HepG2 (cell line): ENCODE results near the gene MLANA. TPM values are rescaled to one million over a fixed set of nuclear protein-coding genes. Genes with fewer than 3 reads are reported as not detected.
A peak's percentile ranks its signal among the peaks of the same experiment; 100 is the strongest.

Experiments used
- ATAD3A ChIP-seq: sonication (generic); formaldehyde crosslinking; IDR thresholded peaks from 2 replicates; pipeline ENCODE4 v1.4.0; 2020; ENCODE audit warnings: missing genetic modification reagents
- CC2D1A ChIP-seq: sonication (generic); formaldehyde crosslinking; IDR thresholded peaks from 2 replicates; pipeline ENCODE4 v1.8.1; 2023; ENCODE audit warnings: mild to moderate bottlenecking, missing genetic modification reagents
- NR3C1 ChIP-seq: sonication (generic); formaldehyde crosslinking; IDR thresholded peaks from 2 replicates; pipeline ENCODE4 v1.4.0; 2020; ENCODE audit warnings: missing genetic modification reagents
- PAF1 ChIP-seq: IDR thresholded peaks from 2 replicates; pipeline ENCODE4 v1.6.1; 2016; ENCODE audit warnings: missing genetic modification reagents, missing compliant biosample characterization
- SETDB1 ChIP-seq: sonication (generic); formaldehyde crosslinking; IDR thresholded peaks from 2 replicates; pipeline ENCODE4 v1.5.1; 2020; ENCODE audit warnings: missing genetic modification reagents, mild to moderate bottlenecking, borderline replicate concordance
- ZNF12 ChIP-seq: sonication (generic); formaldehyde crosslinking; IDR thresholded peaks from 2 replicates; pipeline ENCODE4 v1.5.0; 2020; ENCODE audit warnings: missing genetic modification reagents
- ZNF350 ChIP-seq: sonication (generic); formaldehyde crosslinking; IDR thresholded peaks from 2 replicates; pipeline ENCODE4 v1.4.0; 2020; ENCODE audit warnings: mild to moderate bottlenecking, low read depth, missing genetic modification reagents, borderline replicate concordance
- ZNF562 ChIP-seq: sonication (generic); formaldehyde crosslinking; IDR thresholded peaks from 2 replicates; pipeline ENCODE4 v1.8.0; 2022; ENCODE audit warnings: missing genetic modification reagents, borderline replicate concordance
- ZNF609 ChIP-seq: sonication (generic); formaldehyde crosslinking; IDR thresholded peaks from 2 replicates; pipeline ENCODE4 v1.4.0; 2020; ENCODE audit warnings: mild to moderate bottlenecking, missing genetic modification reagents, borderline replicate concordance
- ZNF670 ChIP-seq: sonication (generic); formaldehyde crosslinking; IDR thresholded peaks from 2 replicates; pipeline ENCODE4 v1.8.0; 2022; ENCODE audit warnings: mild to moderate bottlenecking, missing genetic modification reagents, borderline replicate concordance
- polyA plus RNA-seq, 8 experiments: library from polyadenylated mRNA; depleted of rRNA in 3 of 8; stranded (reverse) in 7 of 8; unstranded in 1 of 8; fragments of >200 nt; fragmentation: Illumina TruSeq in 4 of 8; extraction: Trizol in 4 of 8; gene quantifications; 2 replicates each; pipeline versions ENCODE4 v1.2.1 to v1.2.3, GENCODE V29; 2011 to 2016; ENCODE audit warnings: low read depth in 4 of 8, missing spikeins in 1 of 8, mixed read lengths in 1 of 8; ENCODE audit not compliant: insufficient read depth in 1 of 8
- total RNA-seq, 5 experiments: library from RNA; depleted of rRNA; stranded (reverse); fragments of >200 nt; fragmentation: Illumina TruSeq; extraction: Trizol; gene quantifications; 2 replicates each; pipeline ENCODE4 v1.2.3, GENCODE V29; 2016; ENCODE audit warnings: low read depth in 1 of 5
- TF ChIP-seq, protein P1 (sequence below): sonication (generic); formaldehyde crosslinking; IDR thresholded peaks from 2 replicates; pipeline ENCODE4 v1.4.0; 2020; ENCODE audit warnings: mild to moderate bottlenecking, missing genetic modification reagents
- TF ChIP-seq, protein P2 (sequence below): IDR thresholded peaks from 2 replicates; pipeline ENCODE4 v1.6.1; 2016; ENCODE audit warnings: low read depth

Gene MLANA
- total and polyA plus RNA-seq, 2 of the 13 experiments (the other 11 are each of a cell fraction or from before 2014, with no cell fraction given): 0.11 to 0.18 TPM

DNA sequence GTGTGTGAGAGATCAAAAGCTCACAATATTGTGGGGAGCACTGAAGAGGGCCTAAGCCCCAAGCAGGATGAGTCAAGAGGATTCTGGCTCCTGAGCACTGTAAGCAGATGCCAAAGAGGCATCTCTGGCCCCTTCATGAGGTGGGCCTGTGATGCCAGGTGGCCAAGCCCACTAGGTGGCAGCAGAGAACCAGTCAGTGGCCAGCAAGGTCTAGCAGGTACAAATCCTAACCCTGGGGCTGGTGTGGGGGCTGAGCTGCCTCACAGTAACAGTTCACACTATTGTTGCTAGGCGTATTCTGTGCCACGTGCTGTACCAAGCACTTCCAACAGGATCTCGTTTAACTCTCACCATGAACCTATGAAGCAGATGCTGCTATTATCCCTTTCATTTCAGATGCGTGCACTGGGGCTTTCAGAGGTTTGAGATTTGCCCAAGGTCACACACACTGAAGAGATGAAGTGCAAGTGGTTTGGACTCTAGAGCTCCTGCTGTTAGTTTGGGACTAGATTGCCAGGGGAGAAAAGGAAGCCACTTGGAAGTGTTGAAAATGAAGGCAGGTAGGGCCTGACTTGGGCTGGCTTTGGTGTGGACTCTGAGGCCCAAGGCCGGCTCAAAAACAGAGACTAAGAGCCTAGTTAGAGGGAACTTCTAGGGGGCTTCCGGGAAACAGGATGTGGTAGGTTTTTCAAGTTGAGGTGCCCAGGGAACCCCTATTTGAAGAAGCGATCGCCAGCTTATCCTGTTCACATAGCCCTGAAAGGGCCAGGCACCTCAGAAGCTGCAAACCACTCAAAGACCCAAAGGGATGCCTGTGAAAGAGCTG, 4.4 kb upstream of the MLANA start (continued):
- TF ChIP-seq, protein P1, sequence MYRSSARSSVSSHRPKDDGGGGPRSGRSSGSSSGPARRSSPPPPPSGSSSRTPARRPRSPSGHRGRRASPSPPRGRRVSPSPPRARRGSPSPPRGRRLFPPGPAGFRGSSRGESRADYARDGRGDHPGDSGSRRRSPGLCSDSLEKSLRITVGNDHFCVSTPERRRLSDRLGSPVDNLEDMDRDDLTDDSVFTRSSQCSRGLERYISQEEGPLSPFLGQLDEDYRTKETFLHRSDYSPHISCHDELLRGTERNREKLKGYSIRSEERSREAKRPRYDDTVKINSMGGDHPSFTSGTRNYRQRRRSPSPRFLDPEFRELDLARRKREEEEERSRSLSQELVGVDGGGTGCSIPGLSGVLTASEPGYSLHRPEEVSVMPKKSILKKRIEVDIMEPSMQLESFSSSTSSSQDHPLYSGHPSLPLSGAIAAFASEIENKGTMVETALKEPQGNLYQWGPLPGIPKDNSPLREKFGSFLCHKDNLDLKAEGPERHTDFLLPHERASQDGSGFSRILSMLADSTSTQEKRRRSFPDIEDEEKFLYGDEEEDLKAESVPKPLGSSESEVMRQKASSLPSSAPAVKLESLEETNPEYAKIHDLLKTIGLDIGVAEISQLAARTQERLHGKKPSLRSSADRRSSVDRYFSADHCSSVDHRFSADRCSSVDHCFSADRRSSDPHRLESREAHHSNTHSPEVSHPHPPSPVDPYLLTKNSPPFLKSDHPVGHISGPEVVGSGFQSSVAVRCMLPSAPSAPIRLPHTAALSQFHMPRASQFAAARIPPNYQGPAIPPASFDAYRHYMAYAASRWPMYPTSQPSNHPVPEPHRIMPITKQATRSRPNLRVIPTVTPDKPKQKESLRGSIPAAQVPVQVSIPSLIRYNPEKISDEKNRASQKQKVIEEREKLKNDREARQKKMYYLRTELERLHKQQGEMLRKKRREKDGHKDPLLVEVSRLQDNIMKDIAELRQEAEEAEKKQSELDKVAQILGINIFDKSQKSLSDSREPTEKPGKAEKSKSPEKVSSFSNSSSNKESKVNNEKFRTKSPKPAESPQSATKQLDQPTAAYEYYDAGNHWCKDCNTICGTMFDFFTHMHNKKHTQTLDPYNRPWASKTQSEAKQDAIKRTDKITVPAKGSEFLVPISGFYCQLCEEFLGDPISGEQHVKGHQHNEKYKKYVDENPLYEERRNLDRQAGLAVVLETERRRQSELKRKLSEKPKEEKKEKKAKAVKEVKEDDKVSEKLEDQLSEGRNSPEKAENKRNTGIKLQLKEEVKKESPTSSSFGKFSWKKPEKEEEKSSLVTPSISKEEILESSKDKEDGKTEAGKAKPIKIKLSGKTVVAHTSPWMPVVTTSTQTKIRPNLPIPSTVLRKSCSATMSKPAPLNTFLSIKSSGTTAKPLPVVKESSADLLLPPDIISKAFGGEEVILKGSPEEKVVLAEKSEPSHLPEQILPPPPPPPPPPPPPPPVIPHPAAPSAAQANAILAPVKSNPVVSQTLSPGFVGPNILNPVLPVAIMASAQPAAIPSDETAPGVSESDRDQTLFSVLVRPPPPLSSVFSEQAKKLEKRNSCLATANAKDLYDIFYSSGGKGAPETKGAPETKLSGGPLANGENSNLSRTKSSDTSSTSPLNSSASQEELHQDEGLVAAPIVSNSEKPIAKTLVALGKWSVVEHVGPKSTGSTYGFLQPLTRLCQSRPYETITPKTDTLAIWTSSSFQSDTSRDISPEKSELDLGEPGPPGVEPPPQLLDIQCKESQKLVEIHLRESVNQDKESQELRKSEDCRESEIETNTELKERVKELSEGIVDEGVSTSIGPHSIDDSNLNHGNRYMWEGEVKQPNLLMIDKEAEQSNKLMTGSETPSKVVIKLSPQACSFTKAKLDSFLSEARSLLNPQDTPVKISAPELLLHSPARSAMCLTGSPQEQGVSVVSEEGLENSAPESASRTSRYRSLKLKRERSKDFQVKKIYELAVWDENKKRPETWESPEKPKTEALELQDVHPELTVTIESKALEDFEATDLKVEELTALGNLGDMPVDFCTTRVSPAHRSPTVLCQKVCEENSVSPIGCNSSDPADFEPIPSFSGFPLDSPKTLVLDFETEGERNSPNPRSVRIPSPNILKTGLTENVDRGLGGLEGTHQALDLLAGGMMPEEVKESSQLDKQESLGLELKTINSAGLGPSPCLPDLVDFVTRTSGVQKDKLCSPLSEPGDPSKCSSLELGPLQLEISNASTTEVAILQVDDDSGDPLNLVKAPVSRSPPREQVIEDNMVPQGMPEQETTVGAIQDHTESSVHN (CRISPR knock-in tag): no peak
- no peak for TF ChIP-seq CC2D1A (CRISPR knock-in tag)
- TF ChIP-seq ZNF562: no peak
- TF ChIP-seq ZNF670 (CRISPR knock-in tag): no peak
- TF ChIP-seq, protein P2, sequence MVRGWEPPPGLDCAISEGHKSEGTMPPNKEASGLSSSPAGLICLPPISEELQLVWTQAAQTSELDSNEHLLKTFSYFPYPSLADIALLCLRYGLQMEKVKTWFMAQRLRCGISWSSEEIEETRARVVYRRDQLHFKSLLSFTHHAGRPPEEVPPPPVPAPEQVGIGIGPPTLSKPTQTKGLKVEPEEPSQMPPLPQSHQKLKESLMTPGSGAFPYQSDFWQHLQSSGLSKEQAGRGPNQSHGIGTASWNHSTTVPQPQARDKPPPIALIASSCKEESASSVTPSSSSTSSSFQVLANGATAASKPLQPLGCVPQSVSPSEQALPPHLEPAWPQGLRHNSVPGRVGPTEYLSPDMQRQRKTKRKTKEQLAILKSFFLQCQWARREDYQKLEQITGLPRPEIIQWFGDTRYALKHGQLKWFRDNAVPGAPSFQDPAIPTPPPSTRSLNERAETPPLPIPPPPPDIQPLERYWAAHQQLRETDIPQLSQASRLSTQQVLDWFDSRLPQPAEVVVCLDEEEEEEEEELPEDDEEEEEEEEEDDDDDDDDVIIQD (CRISPR knock-in tag): 0 out of 2 replicates have a peak, but pooled peaks have one; percentile 12
- TF ChIP-seq ZNF12 (CRISPR knock-in tag): peak; percentile 65; the same call in 1 of the 2 replicates
- no peak for TF ChIP-seq NR3C1 (CRISPR knock-in tag)
- no peak for TF ChIP-seq ZNF609 (CRISPR knock-in tag)
- TF ChIP-seq ATAD3A (CRISPR knock-in tag): no peak
- no peak for TF ChIP-seq PAF1 (CRISPR knock-in tag)
- no peak for TF ChIP-seq ZNF350
- TF ChIP-seq SETDB1 (CRISPR knock-in tag): no peak
